HG03469 (cell line): Measurements from ENCODE around the gene ZNF358.
A peak's percentile ranks its signal among the peaks of the same experiment; 100 is the strongest.

ENCODE experiments used
- ATAC-seq: cut with Tn5 transposase; IDR thresholded peaks from one replicate; pipeline ENCODE4 v1.9.1; 2021; ENCODE audit warnings: mild to moderate bottlenecking, moderate library complexity, moderate number of reproducible peaks; ENCODE audit not compliant: unreplicated experiment

ZNF358 gene

GRCh38 chr19:7519361-7520130, 3.6 kb downstream of the ZNF358 start:
- no peak for ATAC-seq

DNA sequence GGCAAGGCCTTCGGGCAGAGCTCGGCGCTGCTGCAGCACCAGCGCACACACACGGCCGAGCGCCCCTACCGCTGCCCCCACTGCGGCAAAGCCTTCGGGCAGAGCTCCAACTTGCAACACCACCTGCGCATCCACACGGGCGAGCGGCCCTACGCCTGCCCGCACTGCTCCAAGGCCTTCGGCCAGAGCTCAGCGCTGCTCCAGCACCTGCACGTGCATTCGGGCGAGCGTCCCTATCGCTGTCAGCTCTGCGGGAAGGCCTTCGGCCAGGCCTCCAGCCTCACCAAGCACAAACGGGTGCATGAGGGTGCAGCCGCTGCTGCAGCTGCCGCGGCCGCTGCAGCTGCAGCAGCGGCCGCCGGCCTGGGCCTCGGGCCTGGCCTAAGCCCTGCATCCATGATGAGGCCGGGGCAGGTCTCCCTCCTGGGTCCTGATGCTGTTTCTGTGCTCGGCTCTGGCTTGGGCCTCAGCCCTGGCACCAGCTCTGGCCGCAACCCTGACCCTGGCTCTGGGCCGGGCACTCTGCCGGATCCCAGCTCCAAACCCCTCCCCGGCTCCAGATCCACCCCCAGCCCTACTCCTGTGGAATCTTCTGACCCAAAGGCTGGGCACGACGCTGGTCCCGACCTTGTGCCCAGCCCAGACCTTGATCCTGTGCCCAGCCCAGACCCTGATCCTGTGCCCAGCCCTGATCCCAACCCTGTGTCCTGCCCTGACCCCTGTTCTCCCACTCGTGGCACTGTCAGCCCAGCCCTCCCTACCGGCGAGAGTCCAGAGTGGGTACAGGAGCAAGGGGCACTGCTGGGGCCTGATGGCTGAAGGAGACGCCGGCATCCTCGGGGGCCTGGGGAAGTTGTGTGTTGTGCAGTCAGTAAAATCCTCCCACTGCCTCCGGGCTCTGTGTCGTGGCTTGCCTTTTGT, 4.5 kb downstream of the ZNF358 start:
- ATAC-seq: no peak

DNA sequence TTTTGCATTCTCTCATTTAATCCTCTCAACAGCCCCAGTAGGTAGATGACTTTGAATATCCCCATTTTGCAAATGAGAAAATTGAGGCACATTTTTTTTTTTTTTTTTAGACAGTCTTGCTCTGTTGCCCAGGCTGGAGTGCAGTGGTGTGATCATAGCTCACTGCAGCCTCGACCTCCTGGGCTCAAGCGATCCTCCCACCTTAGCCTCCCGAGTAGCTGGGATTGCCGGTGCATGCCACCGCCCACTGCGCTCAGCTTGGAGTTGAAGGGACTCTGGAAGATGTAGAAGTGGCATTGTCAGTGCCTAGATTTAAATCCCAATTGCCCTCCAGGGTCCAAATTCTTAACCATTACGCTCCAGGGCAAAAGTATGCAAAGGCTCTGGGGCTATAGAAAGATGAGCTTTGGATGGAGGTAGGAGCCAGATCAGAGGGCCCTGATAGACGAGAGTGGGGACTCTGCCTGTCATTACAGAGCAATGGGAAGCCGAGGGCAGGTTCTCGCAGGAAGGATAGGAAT, 5.7 kb downstream of the ZNF358 start:
- no peak for ATAC-seq

DNA sequence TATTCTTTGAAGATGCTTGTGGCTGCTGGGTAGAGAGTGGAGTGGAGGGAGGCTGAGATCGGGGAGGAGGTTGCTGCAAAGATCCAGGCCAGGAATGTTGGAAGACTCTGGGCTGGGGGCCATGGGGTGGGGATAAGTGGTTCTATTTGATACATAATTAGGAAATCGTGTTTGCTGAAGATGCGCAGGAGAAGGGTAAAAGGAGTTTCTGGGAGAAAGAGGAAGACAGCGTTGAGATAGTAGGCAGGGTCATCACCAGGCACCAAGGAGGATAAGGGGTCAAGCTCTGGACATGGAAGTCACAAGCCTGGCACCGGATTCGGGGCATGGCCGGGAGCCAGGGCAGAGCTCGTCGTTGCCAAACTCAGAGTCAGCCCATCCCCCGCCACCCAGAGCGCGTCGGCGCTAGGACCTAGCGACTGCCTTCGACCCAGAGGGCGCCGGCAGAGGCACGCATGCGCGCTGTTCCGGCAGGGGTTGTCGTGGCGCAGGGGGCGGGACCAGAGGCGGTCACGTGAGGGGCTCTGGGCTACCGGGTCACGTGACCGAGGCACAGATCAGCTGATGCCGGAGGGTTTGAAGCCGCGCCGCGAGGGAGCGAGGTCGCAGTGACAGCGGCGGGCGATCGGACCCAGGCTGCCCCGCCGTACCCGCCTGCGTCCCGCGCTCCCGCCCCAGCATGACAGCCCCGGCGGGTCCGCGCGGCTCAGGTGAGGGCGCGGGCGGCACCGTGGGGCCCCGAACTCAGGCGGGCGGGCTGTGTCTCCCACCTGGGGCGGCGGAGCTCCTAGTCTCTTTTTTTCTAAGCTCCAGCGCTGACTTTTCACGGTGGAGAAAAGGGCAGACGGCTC, 6.4 kb downstream of the ZNF358 start, which contains the start of gene MCOLN1:
Gene MCOLN1, plus strand, starts transcription at position 553 of the 851 bp plus-strand sequence. Its CDS starts 127 bp downstream, at position 680.
- peak; percentile 42 for ATAC-seq

- no peak for ATAC-seq
Observed at GRCh38 chr19:7522923-7523667, 7.2 kb downstream of the ZNF358 start.

- ATAC-seq: no peak
Observed at GRCh38 chr19:7524523-7524922, 8.6 kb downstream of the ZNF358 start.

DNA sequence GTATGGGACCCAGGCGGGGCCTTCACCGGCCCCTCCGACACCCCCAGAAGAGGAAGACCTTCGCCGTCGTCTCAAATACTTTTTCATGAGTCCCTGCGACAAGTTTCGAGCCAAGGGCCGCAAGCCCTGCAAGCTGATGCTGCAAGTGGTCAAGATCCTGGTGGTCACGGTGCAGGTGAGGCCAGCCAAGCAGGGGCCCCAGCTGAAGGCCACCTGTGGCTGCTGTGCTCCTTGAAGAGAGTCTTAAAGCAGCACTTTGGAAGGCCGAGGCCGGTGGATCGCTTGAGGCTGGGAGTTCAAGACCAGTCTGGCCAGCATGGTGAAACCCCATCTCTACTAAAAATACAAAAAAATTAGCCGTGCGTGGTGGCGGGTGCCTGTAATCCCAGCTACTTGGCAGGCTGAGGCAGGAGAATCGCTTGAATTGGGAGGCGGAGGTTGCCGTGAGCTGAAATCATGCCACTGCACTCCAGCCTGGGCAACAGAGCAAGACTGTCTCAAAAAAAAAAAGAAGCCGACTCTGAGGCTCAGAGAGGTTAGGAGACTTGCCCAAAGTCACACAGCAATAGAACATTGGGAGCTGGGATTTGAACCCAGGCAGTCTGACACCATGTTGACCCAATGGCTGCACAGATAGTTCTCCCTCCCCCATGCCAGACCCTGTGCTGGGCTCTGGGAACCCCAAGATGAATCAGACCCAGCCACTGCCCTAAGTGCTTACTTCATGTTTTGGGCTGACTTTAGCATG, 9.3 kb downstream of the ZNF358 start:
- ATAC-seq: no peak

DNA sequence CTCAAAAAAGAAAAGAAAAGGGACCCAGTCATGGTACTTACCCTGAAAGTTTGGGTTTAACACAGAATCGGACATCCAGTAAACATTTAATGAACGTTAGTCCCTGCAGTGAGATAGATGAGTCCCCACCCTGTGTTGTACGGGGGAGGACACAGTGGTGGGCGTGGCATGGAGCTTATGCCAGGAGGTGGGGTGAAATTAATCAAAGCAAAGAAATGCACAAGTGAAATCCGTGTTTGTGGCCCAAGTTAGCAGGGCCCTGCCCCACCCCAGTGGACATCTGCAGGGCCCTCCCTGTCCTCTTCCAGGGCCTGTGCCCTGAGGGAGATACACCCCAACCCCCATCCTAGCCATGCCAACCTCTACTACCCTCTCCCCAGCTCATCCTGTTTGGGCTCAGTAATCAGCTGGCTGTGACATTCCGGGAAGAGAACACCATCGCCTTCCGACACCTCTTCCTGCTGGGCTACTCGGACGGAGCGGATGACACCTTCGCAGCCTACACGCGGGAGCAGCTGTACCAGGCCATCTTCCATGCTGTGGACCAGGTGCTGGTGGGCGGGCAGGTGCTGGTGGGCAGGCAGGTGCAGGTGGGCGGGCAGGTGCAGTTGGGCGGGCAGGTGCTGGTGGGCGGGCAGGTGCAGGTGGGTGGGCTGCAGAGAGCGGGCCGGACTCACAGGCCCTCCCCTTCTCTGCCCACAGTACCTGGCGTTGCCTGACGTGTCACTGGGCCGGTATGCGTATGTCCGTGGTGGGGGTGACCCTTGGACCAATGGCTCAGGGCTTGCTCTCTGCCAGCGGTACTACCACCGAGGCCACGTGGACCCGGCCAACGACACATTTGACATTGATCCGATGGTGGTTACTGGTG, 10.4 kb downstream of the ZNF358 start:
- ATAC-seq: no peak

DNA sequence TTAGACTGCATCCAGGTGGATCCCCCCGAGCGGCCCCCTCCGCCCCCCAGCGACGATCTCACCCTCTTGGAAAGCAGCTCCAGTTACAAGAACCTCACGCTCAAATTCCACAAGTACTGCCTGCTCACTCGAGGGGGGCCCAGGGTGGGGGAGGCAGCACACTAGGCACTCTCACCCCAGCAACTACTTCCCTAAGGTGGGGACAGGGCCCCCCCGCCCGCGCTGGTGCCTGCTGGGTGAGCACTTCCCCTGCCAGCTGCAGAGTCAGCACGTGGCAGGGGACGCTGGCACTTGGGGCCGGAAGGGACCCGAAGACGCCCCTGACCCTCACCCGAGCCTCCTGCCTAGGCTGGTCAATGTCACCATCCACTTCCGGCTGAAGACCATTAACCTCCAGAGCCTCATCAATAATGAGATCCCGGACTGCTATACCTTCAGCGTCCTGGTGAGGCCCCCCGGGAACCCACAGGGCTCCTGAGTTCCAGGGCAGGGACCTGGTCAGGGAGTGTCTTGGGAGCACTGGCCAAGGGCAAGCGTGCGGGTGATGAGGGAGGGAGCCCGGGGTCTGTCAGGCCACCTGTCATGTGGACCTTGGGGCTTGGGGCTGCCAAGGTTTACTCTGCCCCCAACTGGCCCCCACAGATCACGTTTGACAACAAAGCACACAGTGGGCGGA, 11.8 kb downstream of the ZNF358 start:
- no peak for ATAC-seq

GRCh38 chr19:7528192-7528519, 12.3 kb downstream of the ZNF358 start:
- no peak for ATAC-seq

DNA sequence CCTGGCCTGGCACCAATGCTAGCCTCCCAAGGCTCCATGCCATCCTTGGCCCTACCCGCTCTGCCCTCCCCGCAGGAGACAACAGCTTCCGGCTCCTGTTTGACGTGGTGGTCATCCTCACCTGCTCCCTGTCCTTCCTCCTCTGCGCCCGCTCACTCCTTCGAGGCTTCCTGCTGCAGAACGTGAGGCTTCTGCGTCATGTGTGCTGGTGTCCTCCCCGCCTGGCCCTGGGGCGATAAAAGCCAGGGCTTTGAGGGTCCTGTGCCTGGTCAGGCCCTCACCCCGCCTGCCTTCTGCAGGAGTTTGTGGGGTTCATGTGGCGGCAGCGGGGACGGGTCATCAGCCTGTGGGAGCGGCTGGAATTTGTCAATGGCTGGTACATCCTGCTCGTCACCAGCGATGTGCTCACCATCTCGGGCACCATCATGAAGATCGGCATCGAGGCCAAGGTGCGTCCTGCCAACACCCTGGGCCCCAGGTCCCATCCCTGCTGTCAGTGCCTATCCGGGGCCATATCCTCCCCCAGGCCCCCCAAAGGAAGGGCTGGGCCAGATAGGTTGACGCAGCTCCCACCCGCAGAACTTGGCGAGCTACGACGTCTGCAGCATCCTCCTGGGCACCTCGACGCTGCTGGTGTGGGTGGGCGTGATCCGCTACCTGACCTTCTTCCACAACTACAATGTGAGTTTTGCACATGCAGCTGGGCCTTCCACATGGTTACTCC, 12.8 kb downstream of the ZNF358 start:
- ATAC-seq: no peak

DNA sequence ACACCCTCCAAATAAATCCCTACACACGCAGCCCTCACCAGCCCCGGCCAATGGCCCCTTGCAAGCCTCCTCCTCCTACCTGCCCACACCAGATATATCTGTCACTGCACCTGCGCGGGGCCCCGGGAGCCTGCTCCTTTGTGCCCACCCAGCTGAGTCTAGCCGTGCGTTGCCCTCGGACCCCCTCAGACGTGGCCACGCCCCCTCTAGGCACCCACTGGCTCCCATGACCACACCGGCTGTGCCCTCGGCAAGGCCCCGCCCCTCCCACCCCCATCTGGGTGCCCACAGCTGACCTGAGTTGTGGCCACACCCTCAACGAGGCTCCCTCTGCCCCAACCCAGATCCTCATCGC, 13.3 kb downstream of the ZNF358 start:
- no peak for ATAC-seq

DNA sequence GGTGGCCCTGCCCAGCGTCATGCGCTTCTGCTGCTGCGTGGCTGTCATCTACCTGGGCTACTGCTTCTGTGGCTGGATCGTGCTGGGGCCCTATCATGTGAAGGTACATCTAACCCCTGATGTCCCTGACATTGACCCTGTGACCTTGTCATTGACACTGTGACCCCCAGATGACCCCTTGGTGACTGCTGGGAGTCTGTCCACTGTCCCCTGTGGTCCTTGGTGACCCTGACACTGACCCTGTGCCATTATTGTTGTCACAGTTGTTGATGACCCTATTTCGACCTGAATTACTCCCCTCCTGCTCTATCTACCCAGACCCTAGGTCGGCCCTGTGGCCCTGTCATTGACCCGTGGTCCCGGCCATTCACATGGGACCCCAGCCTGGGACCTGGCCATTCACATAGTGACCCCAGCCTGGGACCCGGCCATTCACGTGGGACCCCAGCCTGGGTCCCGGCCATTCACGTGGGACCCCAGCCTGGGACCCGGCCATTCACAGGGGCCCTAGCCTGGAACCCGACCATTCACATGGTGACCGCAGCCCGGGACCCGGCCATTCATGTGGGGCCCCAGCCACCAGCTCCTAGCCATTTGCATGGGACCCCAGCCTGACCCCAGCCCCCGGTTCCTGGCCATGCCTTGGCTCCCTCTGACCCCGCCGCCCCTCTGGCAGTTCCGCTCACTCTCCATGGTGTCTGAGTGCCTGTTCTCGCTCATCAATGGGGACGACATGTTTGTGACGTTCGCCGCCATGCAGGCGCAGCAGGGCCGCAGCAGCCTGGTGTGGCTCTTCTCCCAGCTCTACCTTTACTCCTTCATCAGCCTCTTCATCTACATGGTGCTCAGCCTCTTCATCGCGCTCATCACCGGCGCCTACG, 13.9 kb downstream of the ZNF358 start:
- no peak for ATAC-seq

DNA sequence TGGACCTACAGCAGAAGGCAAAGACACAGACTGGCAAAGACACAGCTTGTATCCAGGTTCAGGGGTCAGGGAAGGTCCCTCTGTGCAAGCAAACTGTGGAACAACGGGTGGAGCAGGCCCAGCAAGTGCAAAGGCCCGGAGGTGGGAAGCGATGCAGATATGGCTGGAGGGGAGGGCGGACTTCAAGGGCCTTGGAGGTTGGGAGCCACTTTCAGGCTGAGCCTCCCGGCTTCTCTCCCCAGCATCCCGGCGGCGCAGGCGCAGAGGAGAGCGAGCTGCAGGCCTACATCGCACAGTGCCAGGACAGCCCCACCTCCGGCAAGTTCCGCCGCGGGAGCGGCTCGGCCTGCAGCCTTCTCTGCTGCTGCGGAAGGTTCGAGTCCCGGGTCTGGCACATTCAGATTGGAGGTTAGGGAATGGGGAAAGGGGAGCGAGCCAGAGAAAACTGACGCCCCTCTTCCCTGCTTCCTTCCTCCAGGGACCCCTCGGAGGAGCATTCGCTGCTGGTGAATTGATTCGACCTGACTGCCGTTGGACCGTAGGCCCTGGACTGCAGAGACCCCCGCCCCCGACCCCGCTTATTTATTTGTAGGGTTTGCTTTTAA, 17.5 kb downstream of the ZNF358 start:
- no peak for ATAC-seq

DNA sequence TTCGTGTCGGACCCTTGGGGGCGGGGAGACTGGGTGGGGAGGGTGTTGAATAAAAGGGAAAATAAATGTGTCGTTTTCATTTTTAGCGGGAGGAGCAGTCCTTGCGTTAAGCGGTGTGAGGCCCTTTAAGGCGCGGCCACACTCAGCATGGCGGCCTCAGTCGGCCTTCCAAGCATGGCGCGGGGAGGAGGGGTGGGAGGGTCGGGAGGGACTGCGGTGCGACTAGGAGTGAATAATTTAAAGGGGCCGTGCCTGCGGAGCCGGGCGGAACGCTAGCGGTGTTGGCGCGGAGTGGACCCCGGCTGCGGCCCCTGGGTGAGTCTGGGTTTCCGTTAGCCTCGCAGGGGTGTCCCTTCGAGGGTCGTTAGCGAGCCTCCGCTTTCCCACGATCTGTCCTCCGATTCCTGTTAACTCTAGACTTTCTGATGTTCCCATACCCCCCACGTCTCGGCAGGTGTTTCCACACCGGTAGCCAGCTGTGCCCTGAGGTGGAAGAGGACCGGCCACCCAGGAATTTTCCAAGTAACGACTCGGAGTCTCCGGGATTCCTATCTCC, 18.1 kb downstream of the ZNF358 start:
- ATAC-seq: no peak
